ENCODE data around the gene ACER1. TPM values are rescaled to one million over a fixed set of nuclear protein-coding genes. Genes with fewer than 3 reads are reported as not detected.

The ACER1 gene
- total and polyA plus RNA-seq, 4 experiments from 2014 or later, result 0.67 to 1.3 (median 0.99) TPM

DNA sequence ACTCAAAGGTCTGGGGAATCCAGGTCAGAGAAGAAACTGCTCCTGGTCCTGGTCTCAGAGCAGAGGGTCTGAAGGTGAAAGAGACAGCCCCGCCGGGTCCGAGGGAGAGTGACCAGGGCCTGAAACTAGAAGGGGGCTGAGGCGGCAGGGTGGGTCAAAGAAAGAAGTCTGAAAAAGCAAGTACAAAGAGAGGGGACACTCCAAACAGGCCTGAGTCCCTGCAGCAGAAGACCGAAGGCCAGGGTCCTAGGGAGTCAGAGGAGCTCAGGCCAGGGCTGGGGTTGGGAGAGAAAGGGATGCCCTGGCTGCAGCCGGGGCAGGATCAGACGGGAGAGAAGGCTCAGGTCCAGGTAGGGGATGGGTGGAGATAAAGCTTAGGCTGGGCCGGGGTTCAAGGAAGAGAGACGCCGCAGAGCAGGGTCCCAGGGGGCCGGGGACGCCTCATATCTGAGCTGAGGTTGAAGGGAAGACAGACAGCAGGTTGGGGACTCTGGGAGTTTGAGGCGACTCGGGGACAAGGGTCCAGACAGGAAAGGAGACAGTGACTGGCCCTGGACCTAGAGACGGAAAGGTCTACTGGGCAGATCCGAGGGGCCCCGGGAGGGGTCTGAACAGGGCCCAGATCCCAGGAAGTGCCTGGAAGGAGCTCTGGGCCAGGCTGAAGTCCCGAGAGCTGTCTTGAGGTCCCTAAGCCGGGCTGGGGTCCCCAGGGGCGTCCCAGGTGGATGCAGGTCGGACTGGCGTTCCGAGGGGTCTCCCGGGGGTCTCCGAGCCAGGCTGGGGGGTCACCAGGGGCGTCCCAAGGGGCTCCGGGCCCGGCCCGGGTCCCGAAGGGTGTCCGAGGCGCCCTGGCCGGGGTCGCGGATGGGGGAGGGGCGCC, 54.4 kb downstream of the ACER1 start:
- H3K4me1 Mint-ChIP-seq, result peaks cover 31 to 55% (median 42%) of the 10 kb centered on the region in 4 donors
- H3K4me3 Mint-ChIP-seq, result peak overlapping the region; percentile 73 to 91 (median 90)
- peak in 2 of 5 donors; percentile 11 to 18 for DNase-seq
- intact Hi-C loops (cut with micrococcal nuclease), result no loop called here
- H3K27me3 ChIP-seq (ENCODE audit: insufficient read depth, low read length), result no peaks in the 10 kb centered on the region
- peak overlapping the region; percentile 23 to 54 for H3K4me3 ChIP-seq (ENCODE audit: low read length in 2 of 2)
- H3K27ac Mint-ChIP-seq, result peak overlapping the region; percentile 76 to 99 (median 96)
- peaks cover 46% of the 10 kb centered on the region for H3K4me1 ChIP-seq (ENCODE audit: insufficient read depth, low read length)
- peak overlapping the region; percentile 59 for H3K27ac ChIP-seq (ENCODE audit: low read depth, low read length)
- no peaks in the 10 kb centered on the region for H3K9me3 ChIP-seq (ENCODE audit: control insufficient read depth in 1 of 2, low read length in 2 of 2)
- peaks cover 0 to 2% (median 0%) of the 10 kb centered on the region in 8 donors for H3K9me3 Mint-ChIP-seq
- peaks cover 0 to 9% of the 10 kb centered on the region in 2 donors for H3K36me3 Mint-ChIP-seq
- peaks cover 0 to 2% of the 10 kb centered on the region in 2 donors for H3K27me3 Mint-ChIP-seq
- ChIA-PET CTCF (ENCODE audit: partially characterized antibody) (interaction anchor here (1.0 kb wide), 1 partner anchor 93 kb away, joined by 3 read pairs; the partner anchor contains the start of gene ALKBH7), POLR2A (ENCODE audit: partially characterized antibody) (no interaction called here)
- no peaks in the 10 kb centered on the region for H3K36me3 ChIP-seq (ENCODE audit: insufficient read depth, low read length)

DNA sequence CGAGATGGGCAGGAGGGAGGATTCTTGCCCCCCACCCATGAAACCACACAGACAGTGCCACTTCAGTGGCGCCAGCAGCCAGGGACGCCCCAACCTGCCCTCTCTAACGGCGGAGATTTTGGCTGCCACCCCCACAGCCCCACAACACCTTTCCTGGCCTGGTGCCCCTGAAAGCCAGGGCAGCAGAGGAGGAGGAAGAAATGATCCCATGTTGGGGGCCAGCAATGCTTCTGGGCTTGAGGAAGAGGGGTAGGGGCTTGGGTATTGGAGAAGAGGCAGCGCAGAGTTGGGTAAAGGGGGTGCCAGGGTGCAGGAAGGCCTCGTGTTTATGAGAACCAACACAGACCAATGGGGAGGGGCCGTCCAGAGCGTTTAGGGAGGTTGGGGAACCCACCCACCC, 55.4 kb downstream of the ACER1 start:
- Mint-ChIP-seq H3K4me3 (peak overlapping the region; percentile 73 to 91 (median 90)), H3K27ac (peak overlapping the region; percentile 76 to 99 (median 96)), H3K27me3 (peaks cover 0 to 2% of the 10 kb centered on the region in 2 donors), H3K9me3 (peaks cover 0 to 2% (median 0%) of the 10 kb centered on the region in 8 donors), H3K4me1 (peaks cover 34 to 64% (median 48%) of the 10 kb centered on the region in 4 donors), H3K36me3 (peaks cover 0 to 9% of the 10 kb centered on the region in 2 donors)
- Histone ChIP-seq H3K27ac (ENCODE audit: low read depth, low read length) (no peak overlapping the region), H3K9me3 (ENCODE audit: control insufficient read depth in 1 of 2, low read length in 2 of 2) (no peaks in the 10 kb centered on the region), H3K27me3 (ENCODE audit: insufficient read depth, low read length) (no peaks in the 10 kb centered on the region), H3K36me3 (ENCODE audit: insufficient read depth, low read length) (no peaks in the 10 kb centered on the region), H3K4me1 (ENCODE audit: insufficient read depth, low read length) (peaks cover 47% of the 10 kb centered on the region), H3K4me3 (ENCODE audit: low read length in 2 of 2) (no peak overlapping the region)
- ChIA-PET POLR2A (ENCODE audit: partially characterized antibody) (no interaction called here), CTCF (ENCODE audit: partially characterized antibody) (no interaction called here)
- DNase-seq, result no peak
- intact Hi-C loops (cut with micrococcal nuclease), result no loop called here

DNA sequence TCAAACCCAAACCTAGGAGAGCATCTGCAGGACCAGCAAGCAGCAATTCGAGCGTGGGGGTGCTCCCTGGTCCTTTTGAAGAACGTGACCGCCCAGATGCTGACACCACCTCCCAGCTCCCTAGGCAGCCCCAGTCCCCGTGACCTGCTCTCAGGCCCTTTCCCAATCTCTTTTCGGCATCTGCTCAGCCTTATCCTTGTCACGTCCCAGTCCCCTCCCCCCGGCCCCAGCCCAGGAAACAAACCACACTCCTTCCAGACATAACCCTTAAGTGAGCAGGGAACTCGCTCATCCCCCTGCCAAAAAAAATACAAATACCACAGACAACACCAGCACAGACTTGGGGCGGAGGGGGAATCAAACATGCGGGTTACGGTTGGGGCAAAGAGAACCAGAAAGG, 57.0 kb downstream of the ACER1 start:
- intact Hi-C loops (cut with micrococcal nuclease), result no loop called here
- peaks cover 0 to 15% of the 10 kb centered on the region in 2 donors for H3K36me3 Mint-ChIP-seq
- H3K36me3 ChIP-seq (ENCODE audit: insufficient read depth, low read length), result no peaks in the 10 kb centered on the region
- peak overlapping the region in 3 of 8 donors; percentile 0 to 46 (median 26) for H3K4me3 Mint-ChIP-seq
- peaks cover 52% of the 10 kb centered on the region for H3K4me1 ChIP-seq (ENCODE audit: insufficient read depth, low read length)
- H3K9me3 ChIP-seq (ENCODE audit: control insufficient read depth in 1 of 2, low read length in 2 of 2), result no peaks in the 10 kb centered on the region
- peak overlapping the region in 5 of 7 donors; percentile 27 to 93 (median 69) for H3K27ac Mint-ChIP-seq
- peaks cover 0 to 2% (median 0%) of the 10 kb centered on the region in 8 donors for H3K9me3 Mint-ChIP-seq
- ChIA-PET POLR2A (ENCODE audit: partially characterized antibody) (no interaction called here), CTCF (ENCODE audit: partially characterized antibody) (interaction anchor here (1.1 kb wide), 1 partner anchor 10 kb away, joined by 3 read pairs; no protein-coding TSS in a partner anchor)
- no peaks in the 10 kb centered on the region for H3K27me3 Mint-ChIP-seq
- H3K4me3 ChIP-seq (ENCODE audit: low read length in 2 of 2), result no peak overlapping the region
- H3K4me1 Mint-ChIP-seq, result peaks cover 39 to 77% (median 57%) of the 10 kb centered on the region in 4 donors
- no peak for DNase-seq
- H3K27ac ChIP-seq (ENCODE audit: low read depth, low read length), result no peak overlapping the region
- no peaks in the 10 kb centered on the region for H3K27me3 ChIP-seq (ENCODE audit: insufficient read depth, low read length)

GRCh38 chr19:6275170-6275744, 58.2 kb downstream of the ACER1 start:
- Histone ChIP-seq H3K27ac (ENCODE audit: low read depth, low read length) (no peak overlapping the region), H3K27me3 (ENCODE audit: insufficient read depth, low read length) (no peaks in the 10 kb centered on the region), H3K4me3 (ENCODE audit: low read length in 2 of 2) (no peak overlapping the region), H3K4me1 (ENCODE audit: insufficient read depth, low read length) (peaks cover 47% of the 10 kb centered on the region), H3K9me3 (ENCODE audit: control insufficient read depth in 1 of 2, low read length in 2 of 2) (no peaks in the 10 kb centered on the region), H3K36me3 (ENCODE audit: insufficient read depth, low read length) (peaks cover 4% of the 10 kb centered on the region)
- Mint-ChIP-seq H3K4me1 (peaks cover 37 to 84% (median 54%) of the 10 kb centered on the region in 4 donors), H3K27me3 (no peaks in the 10 kb centered on the region), H3K27ac (peak overlapping the region in 2 of 7 donors; percentile 17 to 60), H3K36me3 (peaks cover 6 to 24% of the 10 kb centered on the region in 2 donors), H3K4me3 (peak overlapping the region in 2 of 8 donors; percentile 4 to 50), H3K9me3 (peaks cover 0 to 2% (median 0%) of the 10 kb centered on the region in 8 donors)
- intact Hi-C loops (cut with micrococcal nuclease), result no loop called here
- no peak for DNase-seq
- POLR2A ChIA-PET (ENCODE audit: partially characterized antibody), result interaction anchor here (0.9 kb wide), 1 partner anchor 49 kb away, joined by 4 read pairs; no protein-coding TSS in a partner anchor
- CTCF ChIA-PET (ENCODE audit: partially characterized antibody), result interaction anchor here (1.0 kb wide), 1 partner anchor 10 kb away, joined by 3 read pairs; no protein-coding TSS in a partner anchor

DNA sequence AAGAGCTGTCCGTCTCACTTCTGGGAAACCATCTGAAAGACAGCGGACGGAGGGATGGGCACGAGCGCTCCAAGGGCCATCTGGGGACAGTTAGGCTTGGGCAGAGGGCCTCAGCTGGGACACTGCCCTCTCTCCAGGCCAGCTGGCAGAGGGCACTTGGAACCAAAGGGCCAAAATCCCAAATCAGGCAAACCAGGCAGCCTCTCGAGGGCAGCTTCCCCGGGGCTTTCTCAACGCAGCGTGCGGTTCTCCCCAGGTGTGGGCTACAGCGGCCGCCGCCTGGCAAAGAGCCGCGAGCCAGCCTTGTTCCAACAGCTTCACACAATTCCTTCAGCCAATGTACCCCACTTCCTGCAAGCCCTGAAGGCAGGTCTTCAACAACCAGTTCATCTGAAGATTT, 58.7 kb downstream of the ACER1 start:
- Mint-ChIP-seq H3K4me3 (no peak overlapping the region), H3K4me1 (peaks cover 39 to 86% (median 54%) of the 10 kb centered on the region in 4 donors), H3K27me3 (no peaks in the 10 kb centered on the region), H3K9me3 (peaks cover 0 to 3% (median 0%) of the 10 kb centered on the region in 8 donors), H3K27ac (peak overlapping the region in 1 of 7 donors; percentile 17), H3K36me3 (peaks cover 11 to 29% of the 10 kb centered on the region in 2 donors)
- Histone ChIP-seq H3K4me1 (ENCODE audit: insufficient read depth, low read length) (peaks cover 46% of the 10 kb centered on the region), H3K9me3 (ENCODE audit: control insufficient read depth in 1 of 2, low read length in 2 of 2) (no peaks in the 10 kb centered on the region), H3K27me3 (ENCODE audit: insufficient read depth, low read length) (no peaks in the 10 kb centered on the region), H3K36me3 (ENCODE audit: insufficient read depth, low read length) (peaks cover 4% of the 10 kb centered on the region), H3K27ac (ENCODE audit: low read depth, low read length) (no peak overlapping the region), H3K4me3 (ENCODE audit: low read length in 2 of 2) (no peak overlapping the region)
- POLR2A ChIA-PET (ENCODE audit: partially characterized antibody), result interaction anchor here (0.9 kb wide), 1 partner anchor 49 kb away, joined by 4 read pairs; no protein-coding TSS in a partner anchor
- DNase-seq, result no peak
- CTCF ChIA-PET (ENCODE audit: partially characterized antibody), result interaction anchor here (1.0 kb wide), 1 partner anchor 9 kb away, joined by 3 read pairs; no protein-coding TSS in a partner anchor
- intact Hi-C loops (cut with micrococcal nuclease), result no loop called here

DNA sequence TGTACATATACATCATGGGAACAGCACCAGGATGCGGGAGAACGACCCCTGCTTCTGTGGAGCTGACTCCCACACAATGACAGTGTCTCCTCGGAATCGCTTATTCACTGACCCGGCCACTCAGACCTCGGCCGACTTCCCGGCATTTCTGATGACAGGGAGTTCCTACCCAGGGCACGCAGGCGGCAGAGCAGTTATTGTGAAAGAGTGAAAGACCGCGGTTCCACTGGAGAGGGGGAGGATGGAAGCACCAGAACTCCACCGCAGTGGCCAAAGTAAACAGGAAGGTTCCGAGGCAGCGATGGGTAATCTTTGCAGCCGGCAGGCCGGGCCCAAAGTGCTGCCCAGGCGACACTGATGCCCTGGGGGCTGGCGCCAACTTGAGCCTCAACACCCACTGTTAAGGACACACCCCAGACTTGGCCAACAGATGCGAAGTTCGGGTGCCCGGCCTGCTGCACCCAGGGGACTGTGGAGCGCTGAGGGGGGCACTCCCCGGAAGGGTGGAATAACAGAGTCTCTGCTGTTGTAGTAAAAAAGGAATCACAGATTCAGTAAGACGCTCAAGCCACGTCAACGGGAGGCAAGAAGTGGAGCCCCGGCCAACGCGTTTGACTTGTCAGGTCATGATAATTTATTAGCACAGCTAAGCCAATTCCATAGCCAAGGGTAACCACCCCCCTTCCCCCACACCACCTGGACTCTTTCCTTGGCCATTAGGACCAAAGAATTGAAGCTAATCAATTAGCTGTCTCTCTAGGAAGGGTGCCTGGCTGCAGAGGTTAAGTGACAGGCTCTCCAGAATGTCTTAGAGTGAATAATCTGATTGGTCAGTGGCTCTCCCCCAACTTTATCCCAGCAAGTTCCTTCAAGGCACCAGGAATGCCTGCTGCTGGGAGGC, 59.5 kb downstream of the ACER1 start:
- no peak overlapping the region for H3K4me3 Mint-ChIP-seq
- peaks cover 14 to 34% of the 10 kb centered on the region in 2 donors for H3K36me3 Mint-ChIP-seq
- H3K27me3 Mint-ChIP-seq, result no peaks in the 10 kb centered on the region
- H3K27ac Mint-ChIP-seq, result peak overlapping the region in 3 of 7 donors; percentile 47 to 69 (median 55)
- H3K4me3 ChIP-seq (ENCODE audit: low read length in 2 of 2), result no peak overlapping the region
- no peak overlapping the region for H3K27ac ChIP-seq (ENCODE audit: low read depth, low read length)
- peaks cover 38 to 87% (median 52%) of the 10 kb centered on the region in 4 donors for H3K4me1 Mint-ChIP-seq
- H3K9me3 ChIP-seq (ENCODE audit: control insufficient read depth in 1 of 2, low read length in 2 of 2), result no peaks in the 10 kb centered on the region
- intact Hi-C loops (cut with micrococcal nuclease), result no loop called here
- POLR2A ChIA-PET (ENCODE audit: partially characterized antibody), result interaction anchor here (0.9 kb wide), 1 partner anchor 50 kb away, joined by 4 read pairs; no protein-coding TSS in a partner anchor
- CTCF ChIA-PET (ENCODE audit: partially characterized antibody), result interaction anchor here (1.0 kb wide), 1 partner anchor 8 kb away, joined by 3 read pairs; no protein-coding TSS in a partner anchor
- H3K27me3 ChIP-seq (ENCODE audit: insufficient read depth, low read length), result no peaks in the 10 kb centered on the region
- peaks cover 4% of the 10 kb centered on the region for H3K36me3 ChIP-seq (ENCODE audit: insufficient read depth, low read length)
- peaks cover 42% of the 10 kb centered on the region for H3K4me1 ChIP-seq (ENCODE audit: insufficient read depth, low read length)
- H3K9me3 Mint-ChIP-seq, result peaks cover 0 to 3% (median 0%) of the 10 kb centered on the region in 8 donors
- DNase-seq, result no peak

Measured in CD4-positive, alpha-beta memory T cell (primary cell).